ENCODE data around the gene DEDD2. TPM values are rescaled to one million over a fixed set of nuclear protein-coding genes. Genes with fewer than 3 reads are reported as not detected.
"Not testable (repeated sequence)": the region's sequence is repeated elsewhere in the genome, so short reads cannot be mapped to it uniquely, and the experiment has no call there.

Gene DEDD2
- total RNA-seq (2021; ENCODE audit: unreplicated experiment) (32.7 TPM), Bru-seq, nascent RNA (percentile 65 among the genes with signal in this experiment), BruChase-seq, experiment 1, labeled RNA remaining after a 6-hour chase (percentile 58 among the genes with signal in this experiment), BruChase-seq, experiment 2, labeled RNA remaining after a 2-hour chase (percentile 64 among the genes with signal in this experiment)
- polyA plus RNA-seq (2012) = 32.8 and 41.3 TPM in 2 replicates
- long read RNA-seq, transcript DEDD2-203 (4 exons, 1,586 nt) = minor isoform, 9 of 50 reads
- long read RNA-seq, transcript DEDD2-205 (5 exons, 1,183 nt) = major isoform, 18 of 50 reads
- long read RNA-seq, partial matches to known transcripts = 6 of 50 reads
- long read RNA-seq, other reads (novel, unspliced or antisense) = 14 of 50 reads

GRCh38 chr19:42217520-42218437, at the start of gene DEDD2:
Gene DEDD2 (minus strand): TSS chr19:42217677. CDS start chr19:42217007, 670 bp downstream.
- Histone ChIP-seq H3K27ac (ENCODE audit: low read depth, low read length) (peak within 1 kb of the TSS; percentile 91), H3K27me3 (ENCODE audit: insufficient read depth, low read length) (no peaks in the 10 kb centered on the region), H3K36me3 (ENCODE audit: control insufficient read depth in 1 of 2, insufficient read depth in 2 of 2, low read length in 2 of 2) (peaks cover 21 to 27% of the 10 kb centered on the region in 2 experiments), H3K9ac (ENCODE audit: low read length) (peak within 1 kb of the TSS; percentile 90), H3K79me2 (ENCODE audit: insufficient read depth, low read length) (peaks cover 75% of the 10 kb centered on the region), H2AFZ (ENCODE audit: low read depth, low read length, poor library complexity, severe bottlenecking) (peak within 1 kb of the TSS; percentile 42), H3K4me2 (ENCODE audit: low read length) (peak within 1 kb of the TSS; percentile 90), H3K9me3 (ENCODE audit: control insufficient read depth in 1 of 2, insufficient read depth in 1 of 2, low read depth in 1 of 2, low read length in 2 of 2) (no peaks in the 10 kb centered on the region), H3K4me1 (ENCODE audit: control insufficient read depth in 1 of 2, insufficient read depth in 2 of 2, low read length in 2 of 2) (peaks cover 17 to 38% of the 10 kb centered on the region in 2 experiments), H4K20me1 (ENCODE audit: insufficient read depth) (no peaks in the 10 kb centered on the region), H3K4me3 (replicated peaks in 1 of 2; ENCODE audit: low read depth in 1 of 2, low read length in 2 of 2) (peak within 1 kb of the TSS; percentile 89 to 99), H3K9me2 (ENCODE audit: insufficient read depth) (no peaks in the 10 kb centered on the region)
- ChIA-PET RAD21 (ENCODE audit: low non-redundant PET in 1 of 2, low total read pairs in 2 of 2, uncharacterized antibody in 2 of 2, unreplicated experiment in 2 of 2) (no interaction called here), POLR2A (interaction anchor here (0.9 to 1.0 kb wide), 2 partner anchors 10 to 25 kb away, joined by 4 to 5 read pairs; partner anchors contain the start of gene GSK3A), CTCF (interaction anchor here (0.5 to 1.2 kb wide), 4 partner anchors 25 to 62 kb away, joined by 3 to 4 read pairs (median 4); no protein-coding TSS in a partner anchor)
- ATAC-seq (peak; percentile 79), DNase-seq (ENCODE audit: low read depth, low spot score) (peak; percentile 96)
- no TSS peak for BruUV-seq (replicated peaks)
- TF ChIP-seq RAD21 (IDR thresholded peaks at IDR 0.05; ENCODE audit: low read depth) (no peak), MAX (IDR thresholded peaks at IDR 0.05) (peak; percentile 57), POLR2AphosphoS5 (IDR thresholded peaks at IDR 0.05; ENCODE audit: low read depth, low read length) (peak; percentile 98), ZFX (IDR thresholded peaks at IDR 0.05) (peak; percentile 32; the same call in 1 of the 2 replicates), YY1 (IDR thresholded peaks at IDR 0.05; ENCODE audit: extremely low read depth, insufficient replicate concordance, low read depth, low read length) (peak; percentile 3), SP1 (IDR thresholded peaks at IDR 0.05; ENCODE audit: low read depth) (peak; percentile 45), EZH2 (IDR thresholded peaks at IDR 0.05) (no peak), POLR2A (IDR thresholded peaks at IDR 0.05; ENCODE audit: borderline replicate concordance, extremely low read depth, insufficient read depth, insufficient read length) (peak; percentile 80), EZH2phosphoT487 (IDR thresholded peaks at IDR 0.05; ENCODE audit: borderline replicate concordance) (no peak), CEBPB (IDR thresholded peaks at IDR 0.05; ENCODE audit: low read depth) (no peak), ZBTB33 (IDR thresholded peaks at IDR 0.05; ENCODE audit: extremely low read depth, insufficient replicate concordance, low read length) (peak; percentile 4)
- intact Hi-C loops (cut with micrococcal nuclease) = no loop called here

- H3K79me2 ChIP-seq (ENCODE audit: insufficient read depth, low read length) = peaks cover 16% of the 10 kb centered on the region
- BruUV-seq (replicated peaks); H3K9me3 ChIP-seq (ENCODE audit: control insufficient read depth in 1 of 2, insufficient read depth in 1 of 2, low read depth in 1 of 2, low read length in 2 of 2); H4K20me1 ChIP-seq (ENCODE audit: insufficient read depth); RAD21 ChIA-PET (ENCODE audit: low non-redundant PET in 1 of 2, low total read pairs in 2 of 2, uncharacterized antibody in 2 of 2, unreplicated experiment in 2 of 2); H3K27me3 ChIP-seq (ENCODE audit: insufficient read depth, low read length); POLR2A ChIA-PET; DNase-seq (ENCODE audit: low read depth, low spot score); H3K36me3 ChIP-seq (ENCODE audit: control insufficient read depth in 1 of 2, insufficient read depth in 2 of 2, low read length in 2 of 2); H3K9me2 ChIP-seq (ENCODE audit: insufficient read depth); intact Hi-C loops (cut with micrococcal nuclease); H2AFZ ChIP-seq (ENCODE audit: low read depth, low read length, poor library complexity, severe bottlenecking); ATAC-seq: not testable (repeated sequence)
- H3K27ac ChIP-seq (ENCODE audit: low read depth, low read length) = peak overlapping the region; percentile 72; the same call in 1 of the 2 replicates
- peak overlapping the region in 1 of 2 experiments; percentile 74; a peak in 2 of 4 replicates for H3K4me3 ChIP-seq (replicated peaks in 1 of 2; ENCODE audit: low read depth in 1 of 2, low read length in 2 of 2)
- H3K4me1 ChIP-seq (ENCODE audit: control insufficient read depth in 1 of 2, insufficient read depth in 2 of 2, low read length in 2 of 2) = peaks cover 23 to 32% of the 10 kb centered on the region in 2 experiments
- H3K9ac ChIP-seq (ENCODE audit: low read length) = peak overlapping the region; percentile 74
- H3K4me2 ChIP-seq (ENCODE audit: low read length) = peak overlapping the region; percentile 93
- CTCF ChIA-PET = interaction anchor here (1.2 kb wide), 1 partner anchor 23 kb away, joined by 3 read pairs; no protein-coding TSS in a partner anchor
Measured at GRCh38 chr19:42266928-42267603, 49.6 kb upstream of the DEDD2 start.
